ENCODE measurements around the gene CCDC134. TPM values are rescaled to one million over a fixed set of nuclear protein-coding genes. Genes with fewer than 3 reads are reported as not detected.

The CCDC134 gene
- polyA plus RNA-seq, 1 donor (not counting 4 experiments of a cell fraction or from before 2014, with no cell fraction given), result 4.1 TPM

DNA sequence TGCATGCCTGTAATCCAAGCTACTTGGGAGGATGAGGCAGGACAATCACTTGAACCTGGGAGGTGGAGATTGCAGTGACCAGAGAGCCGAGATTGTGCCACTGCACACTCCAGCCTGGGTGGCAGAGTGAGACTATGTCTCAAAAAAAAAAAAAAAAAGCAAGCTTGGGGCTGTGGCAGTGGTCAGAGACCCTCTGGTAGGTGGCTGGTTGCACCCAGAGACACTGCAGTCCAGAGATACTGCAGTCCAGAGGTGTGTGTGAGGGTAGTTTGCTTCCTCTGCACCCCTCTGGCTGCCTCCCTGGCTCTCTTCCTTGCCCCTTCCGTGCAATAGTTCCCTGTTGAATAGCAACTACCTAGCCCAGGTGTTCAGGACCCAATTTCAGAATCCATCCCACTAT is 1.7 kb upstream of the CCDC134 start:
- Histone ChIP-seq H3K27ac (ENCODE audit: control insufficient read depth, insufficient read depth, low read length) (no peak overlapping the region), H3K9me3 (ENCODE audit: control insufficient read depth, low read depth, low read length) (no peaks in the 10 kb centered on the region), H3K36me3 (ENCODE audit: control insufficient read depth in 2 of 2, extremely low read depth in 1 of 2, insufficient read depth in 2 of 2, low read length in 2 of 2) (no peaks in the 10 kb centered on the region), H3K9ac (ENCODE audit: control insufficient read depth, extremely low read depth, insufficient read depth, low read length) (no peak overlapping the region), H3K4me2 (ENCODE audit: control insufficient read depth, extremely low read depth, insufficient read depth, low read depth, low read length) (no peak overlapping the region), H3K4me3 (ENCODE audit: control insufficient read depth in 2 of 3, extremely low read depth in 1 of 3, insufficient read depth in 2 of 3, low read depth in 1 of 3, low read length in 3 of 3) (no peak overlapping the region), H2AFZ (ENCODE audit: control insufficient read depth, low read length) (no peak overlapping the region), H3K79me2 (ENCODE audit: control insufficient read depth, insufficient read depth, low read length) (peaks cover 18% of the 10 kb centered on the region), H3K4me1 (ENCODE audit: control insufficient read depth, extremely low read depth, insufficient read depth, low read length) (peaks cover 21% of the 10 kb centered on the region), H4K20me1 (ENCODE audit: control insufficient read depth, extremely low read depth, insufficient read depth, low read length) (no peaks in the 10 kb centered on the region), H3K27me3 (ENCODE audit: control insufficient read depth, extremely low read depth, insufficient read depth, low read length) (no peaks in the 10 kb centered on the region), H3K9me1 (ENCODE audit: control insufficient read depth, extremely low read depth, insufficient read depth, low read length) (no peaks in the 10 kb centered on the region)
- TF ChIP-seq, protein P1, sequence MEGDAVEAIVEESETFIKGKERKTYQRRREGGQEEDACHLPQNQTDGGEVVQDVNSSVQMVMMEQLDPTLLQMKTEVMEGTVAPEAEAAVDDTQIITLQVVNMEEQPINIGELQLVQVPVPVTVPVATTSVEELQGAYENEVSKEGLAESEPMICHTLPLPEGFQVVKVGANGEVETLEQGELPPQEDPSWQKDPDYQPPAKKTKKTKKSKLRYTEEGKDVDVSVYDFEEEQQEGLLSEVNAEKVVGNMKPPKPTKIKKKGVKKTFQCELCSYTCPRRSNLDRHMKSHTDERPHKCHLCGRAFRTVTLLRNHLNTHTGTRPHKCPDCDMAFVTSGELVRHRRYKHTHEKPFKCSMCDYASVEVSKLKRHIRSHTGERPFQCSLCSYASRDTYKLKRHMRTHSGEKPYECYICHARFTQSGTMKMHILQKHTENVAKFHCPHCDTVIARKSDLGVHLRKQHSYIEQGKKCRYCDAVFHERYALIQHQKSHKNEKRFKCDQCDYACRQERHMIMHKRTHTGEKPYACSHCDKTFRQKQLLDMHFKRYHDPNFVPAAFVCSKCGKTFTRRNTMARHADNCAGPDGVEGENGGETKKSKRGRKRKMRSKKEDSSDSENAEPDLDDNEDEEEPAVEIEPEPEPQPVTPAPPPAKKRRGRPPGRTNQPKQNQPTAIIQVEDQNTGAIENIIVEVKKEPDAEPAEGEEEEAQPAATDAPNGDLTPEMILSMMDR (optimal IDR thresholded peaks at IDR 0.05 in 1 of 3, IDR thresholded peaks at IDR 0.05 in 1 of 3, conservative IDR thresholded peaks at IDR 0.05 in 1 of 3; ENCODE audit: extremely low read depth in 1 of 3, insufficient read depth in 2 of 3, low read length in 3 of 3), result no peak
- no peak for TF ChIP-seq EZH2 (IDR thresholded peaks at IDR 0.05; ENCODE audit: low read length)
- FAIRE-seq (no peak), DNase-seq (ENCODE audit: low read depth, low spot score) (no peak)
- dilution Hi-C loops (cut with MboI; ENCODE audit: extremely low pct_ligation_motif_present, low sequenced_read_pairs), result no loop called here

DNA sequence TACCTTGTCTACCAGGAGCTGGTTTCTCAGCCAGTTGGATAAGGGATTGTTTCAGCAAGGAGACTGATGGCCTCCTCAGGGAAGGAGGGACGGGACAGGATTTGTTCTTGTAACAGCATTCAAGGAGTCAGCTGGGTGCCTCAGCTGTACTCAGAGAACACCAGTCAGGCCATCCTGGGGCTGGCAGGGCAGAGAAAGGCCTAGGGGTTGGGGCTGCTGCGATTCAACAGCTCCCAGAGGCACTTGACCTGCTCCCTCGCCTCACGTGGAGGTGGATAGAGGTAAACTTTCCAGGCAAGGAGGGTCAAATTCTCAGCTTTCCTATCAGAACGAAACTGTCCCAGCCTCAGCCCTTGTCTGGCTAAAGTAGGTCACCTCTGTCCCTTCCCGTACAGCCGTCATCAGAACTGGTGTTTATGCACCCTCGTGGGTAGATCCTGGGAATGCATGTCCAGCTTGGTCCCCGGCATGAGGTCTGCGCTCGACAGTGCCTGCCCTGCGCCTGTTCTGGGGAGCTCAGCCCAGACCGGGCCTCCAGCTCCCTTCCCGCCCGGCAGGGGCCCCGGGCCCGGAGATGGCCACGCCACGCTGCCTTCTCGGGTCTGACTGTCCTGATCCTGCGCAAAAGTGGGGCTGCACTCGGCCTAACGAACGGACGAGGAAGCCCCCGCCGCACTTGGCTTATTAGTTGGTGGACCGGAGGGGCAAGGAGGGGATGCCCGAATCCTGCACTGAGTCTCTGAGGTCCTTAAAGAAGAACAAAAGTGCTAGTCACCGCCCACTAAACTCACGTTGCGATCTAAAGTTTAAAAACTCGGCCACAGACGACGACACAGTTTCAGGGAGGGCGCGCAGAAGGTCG is 762 bp upstream of the CCDC134 start:
- no peak for DNase-seq (ENCODE audit: low read depth, low spot score)
- FAIRE-seq, result peak; percentile 69
- no peaks in the 10 kb centered on the region for H3K27me3 ChIP-seq (ENCODE audit: control insufficient read depth, extremely low read depth, insufficient read depth, low read length)
- peak overlapping the region; percentile 90 to 94 (median 94) for H3K4me3 ChIP-seq (ENCODE audit: control insufficient read depth in 2 of 3, extremely low read depth in 1 of 3, insufficient read depth in 2 of 3, low read depth in 1 of 3, low read length in 3 of 3)
- H3K36me3 ChIP-seq (ENCODE audit: control insufficient read depth in 2 of 2, extremely low read depth in 1 of 2, insufficient read depth in 2 of 2, low read length in 2 of 2), result no peaks in the 10 kb centered on the region
- no peaks in the 10 kb centered on the region for H3K9me1 ChIP-seq (ENCODE audit: control insufficient read depth, extremely low read depth, insufficient read depth, low read length)
- peak overlapping the region; percentile 76 for H3K9ac ChIP-seq (ENCODE audit: control insufficient read depth, extremely low read depth, insufficient read depth, low read length)
- H4K20me1 ChIP-seq (ENCODE audit: control insufficient read depth, extremely low read depth, insufficient read depth, low read length), result no peaks in the 10 kb centered on the region
- dilution Hi-C loops (cut with MboI; ENCODE audit: extremely low pct_ligation_motif_present, low sequenced_read_pairs), result no loop called here
- peak overlapping the region; percentile 99 for H3K4me2 ChIP-seq (ENCODE audit: control insufficient read depth, extremely low read depth, insufficient read depth, low read depth, low read length)
- peaks cover 21% of the 10 kb centered on the region for H3K4me1 ChIP-seq (ENCODE audit: control insufficient read depth, extremely low read depth, insufficient read depth, low read length)
- peak overlapping the region; percentile 59 for H3K27ac ChIP-seq (ENCODE audit: control insufficient read depth, insufficient read depth, low read length)
- peaks cover 18% of the 10 kb centered on the region for H3K79me2 ChIP-seq (ENCODE audit: control insufficient read depth, insufficient read depth, low read length)
- H2AFZ ChIP-seq (ENCODE audit: control insufficient read depth, low read length), result peak overlapping the region; percentile 97
- no peaks in the 10 kb centered on the region for H3K9me3 ChIP-seq (ENCODE audit: control insufficient read depth, low read depth, low read length)
- TF ChIP-seq, protein P1 (optimal IDR thresholded peaks at IDR 0.05 in 1 of 3, IDR thresholded peaks at IDR 0.05 in 1 of 3, conservative IDR thresholded peaks at IDR 0.05 in 1 of 3; ENCODE audit: extremely low read depth in 1 of 3, insufficient read depth in 2 of 3, low read length in 3 of 3), result no peak
- TF ChIP-seq EZH2 (IDR thresholded peaks at IDR 0.05; ENCODE audit: low read length), result no peak

Measured in keratinocyte (primary cell).